Smooth muscle cell of bladder (primary cell): ENCODE results near the gene MAGEB2. TPM values are rescaled to one million over a fixed set of nuclear protein-coding genes. Genes with fewer than 3 reads are reported as not detected.

Source experiments
- total RNA-seq: library from RNA; depleted of rRNA; stranded (reverse); fragments of >200 nt; gene quantifications from 2 replicates; pipeline ENCODE4 v1.2.3, GENCODE V29; 2014

MAGEB2 gene, protein sequence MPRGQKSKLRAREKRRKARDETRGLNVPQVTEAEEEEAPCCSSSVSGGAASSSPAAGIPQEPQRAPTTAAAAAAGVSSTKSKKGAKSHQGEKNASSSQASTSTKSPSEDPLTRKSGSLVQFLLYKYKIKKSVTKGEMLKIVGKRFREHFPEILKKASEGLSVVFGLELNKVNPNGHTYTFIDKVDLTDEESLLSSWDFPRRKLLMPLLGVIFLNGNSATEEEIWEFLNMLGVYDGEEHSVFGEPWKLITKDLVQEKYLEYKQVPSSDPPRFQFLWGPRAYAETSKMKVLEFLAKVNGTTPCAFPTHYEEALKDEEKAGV
- total RNA-seq = not detected in 2 replicates

DNA sequence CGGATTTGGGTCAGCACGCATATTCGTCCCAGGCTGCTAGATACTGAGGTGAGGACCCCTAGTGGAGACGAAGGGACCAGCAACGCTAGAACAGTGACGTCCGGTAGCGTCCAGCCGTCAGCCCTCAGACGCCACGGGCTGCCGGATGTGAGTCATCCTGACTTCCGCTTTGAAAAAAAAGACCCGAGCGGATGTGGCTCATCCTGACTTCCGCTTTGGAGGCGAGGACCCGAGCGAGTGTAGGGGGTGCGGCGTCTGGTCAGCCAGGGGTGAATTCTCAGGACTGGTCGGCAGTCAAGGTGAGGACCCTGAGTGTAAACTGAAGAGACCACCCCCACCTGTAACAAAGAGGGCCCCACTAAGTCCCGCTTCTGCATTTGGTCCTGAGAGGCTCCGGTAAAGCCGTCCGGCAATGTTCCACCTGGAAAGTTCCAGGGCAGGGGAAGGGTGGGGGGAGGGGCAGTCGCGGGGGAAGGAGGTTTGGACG lies at the start of gene MAGEB2:
Gene MAGEB2, plus strand, starts transcription at position 207 of the 487 bp plus-strand sequence. CDS start 3,018 bp downstream, outside the sequence.

DNA sequence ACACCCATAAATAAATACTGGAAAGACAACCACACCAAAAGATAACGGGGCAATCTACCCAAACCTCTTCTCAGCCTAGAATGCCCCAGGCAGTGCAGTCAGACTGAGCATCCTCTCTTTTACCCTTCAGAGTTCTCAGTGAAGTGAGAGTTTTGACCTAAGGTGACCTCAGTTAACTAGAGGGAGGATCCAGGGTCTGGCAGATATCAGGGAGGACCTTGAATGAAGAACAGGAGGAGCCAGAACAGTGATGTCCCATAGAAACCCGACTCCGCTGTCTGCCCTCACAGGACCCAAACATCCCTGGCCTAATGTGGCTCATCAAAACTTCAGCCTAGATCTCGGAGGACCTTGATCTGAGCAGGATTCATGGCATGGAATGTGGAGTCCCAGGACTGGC lies 15.0 kb downstream of the MAGEB2 start, which contains the start of gene MAGEB3:
Gene MAGEB3, plus strand, starts transcription at position 263 of the 400 bp plus-strand sequence. CDS start 5,268 bp downstream, outside the sequence.

DNA sequence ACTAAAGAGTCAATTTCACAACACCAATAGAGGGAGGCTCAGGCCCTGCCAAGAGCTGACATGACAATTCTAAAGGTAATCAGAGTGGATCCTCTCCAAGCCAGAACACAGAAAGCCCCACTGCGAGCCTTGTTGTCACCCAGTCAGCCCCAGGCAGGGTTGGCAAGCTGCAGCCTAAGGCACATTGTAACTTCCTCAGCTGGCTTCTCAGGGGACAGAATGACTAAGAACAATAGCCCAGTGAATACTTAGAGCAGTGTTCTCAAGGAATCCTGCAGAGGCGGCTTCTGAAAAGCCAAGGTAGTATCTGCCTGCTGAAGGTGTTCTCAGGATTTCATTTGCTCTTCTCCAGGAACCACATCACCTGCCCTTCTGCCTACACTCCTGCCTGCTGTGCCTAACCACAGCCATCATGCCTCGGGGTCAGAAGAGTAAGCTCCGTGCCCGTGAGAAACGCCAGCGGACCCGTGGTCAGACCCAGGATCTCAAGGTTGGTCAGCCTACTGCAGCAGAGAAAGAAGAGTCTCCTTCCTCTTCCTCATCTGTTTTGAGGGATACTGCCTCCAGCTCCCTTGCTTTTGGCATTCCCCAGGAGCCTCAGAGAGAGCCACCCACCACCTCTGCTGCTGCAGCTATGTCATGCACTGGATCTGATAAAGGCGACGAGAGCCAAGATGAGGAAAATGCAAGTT lies 26.5 kb downstream of the MAGEB2 start, which contains the start of gene MAGEB4:
Gene MAGEB4, plus strand, starts transcription at position 277 of the 692 bp plus-strand sequence. Its CDS starts 136 bp downstream, at position 413.

DNA sequence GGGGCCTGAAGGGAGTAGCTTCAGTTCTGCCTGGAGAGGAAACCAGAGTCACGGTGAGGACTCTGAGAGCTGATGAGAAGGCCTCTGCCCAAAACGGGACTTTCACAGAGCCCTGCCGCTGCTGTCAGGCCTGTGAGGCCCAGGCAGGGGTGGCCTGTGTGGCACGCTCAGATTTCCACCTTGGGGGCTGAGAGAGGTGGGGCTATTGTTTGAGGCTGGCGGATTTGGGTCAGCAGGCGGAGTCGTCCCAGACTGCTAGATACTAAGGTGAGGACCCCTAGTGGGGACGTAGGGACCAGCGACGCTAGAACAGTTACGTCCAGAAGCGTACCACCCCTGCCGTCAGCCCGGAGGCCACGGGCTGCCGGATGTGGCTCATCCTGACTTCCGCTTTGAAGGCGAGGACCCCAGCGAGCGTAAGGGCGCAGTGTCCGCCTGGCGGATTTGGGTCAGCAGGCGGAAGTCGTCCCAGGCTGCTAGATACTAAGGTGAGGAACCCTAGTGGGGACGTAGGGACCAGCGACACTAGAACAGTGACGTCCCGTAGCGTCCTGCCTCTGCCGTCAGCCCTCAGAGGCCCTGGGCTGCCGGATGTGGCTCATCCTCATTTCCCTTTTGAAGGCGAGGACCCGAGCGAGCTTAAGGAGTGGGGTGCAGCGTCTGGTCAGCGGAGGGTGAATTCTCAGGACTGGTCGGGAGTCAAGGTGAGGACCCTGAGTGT lies 31.6 kb downstream of the MAGEB2 start, which contains the start of gene MAGEB1:
Gene MAGEB1, plus strand, starts transcription at position 378 of the 721 bp plus-strand sequence. CDS start 3,348 bp downstream, outside the sequence.

Other genes starting within 250 kb of the MAGEB2 start
- not detected in 2 replicates for gene MAGEB3, start 15.1 kb downstream of the MAGEB2 start, total RNA-seq
- gene MAGEB4, start 26.4 kb downstream of the MAGEB2 start, total RNA-seq = not detected in 2 replicates
- gene MAGEB1, start 31.6 kb downstream of the MAGEB2 start, total RNA-seq = not detected in 2 replicates
- gene NR0B1, start 93.8 kb downstream of the MAGEB2 start, total RNA-seq = 0.18 TPM in 1 of 2 replicates, not detected in the other